Keratinocyte (primary cell): Measurements from ENCODE around the gene KMT5C. TPM values are rescaled to one million over a fixed set of nuclear protein-coding genes. Genes with fewer than 3 reads are reported as not detected.

Experiments used
- DNase-seq: peaks from one replicate; pipeline ENCODE4 v3.0.0-alpha.2; 2011; ENCODE audit warnings: low read depth, missing footprints, low spot score
- FAIRE-seq: peaks from 2 replicates; lab custom pipeline; 2011; peaks lifted over from hg19 to GRCh38; lab: Jason Lieb, UNC
- H2AFZ ChIP-seq: 2 replicates; pipeline ENCODE4 v1.6.0; 2012; ENCODE audit warnings: low read length, control low read depth, inconsistent platforms; ENCODE audit not compliant: control insufficient read depth
- H3K27ac ChIP-seq: 2 replicates; pipeline ENCODE4 v1.5.1; 2011; ENCODE audit warnings: low read length; ENCODE audit not compliant: control insufficient read depth, insufficient read depth
- H3K27me3 ChIP-seq: 3 replicates; pipeline ENCODE4 v1.6.0; 2011; ENCODE audit warnings: low read length; ENCODE audit not compliant: control insufficient read depth, insufficient read depth; ENCODE audit errors: extremely low read depth
- H3K36me3 ChIP-seq, 2 experiments: 2 replicates in 1 of 2; 3 replicates in 1 of 2; pipeline ENCODE4 v1.5.1; 2011; ENCODE audit warnings: low read length in 2 of 2, mild to moderate bottlenecking in 1 of 2; ENCODE audit not compliant: control insufficient read depth in 2 of 2, insufficient read depth in 2 of 2; ENCODE audit errors: extremely low read depth in 1 of 2
- H3K4me1 ChIP-seq: 3 replicates; pipeline ENCODE4 v1.5.1; 2011; ENCODE audit warnings: low read length; ENCODE audit not compliant: control insufficient read depth, insufficient read depth; ENCODE audit errors: extremely low read depth
- H3K4me2 ChIP-seq: 3 replicates; pipeline ENCODE4 v1.6.0; 2011; ENCODE audit warnings: low read depth, low read length; ENCODE audit not compliant: control insufficient read depth, insufficient read depth; ENCODE audit errors: extremely low read depth
- H3K4me3 ChIP-seq, 3 experiments: fragments of 200-600 bp in 1 of 3; sonication (generic) in 1 of 3; 2 replicates in 2 of 3; 3 replicates in 1 of 3; pipeline ENCODE4 v1.5.1; 2011 to 2016; ENCODE audit warnings: low read length in 3 of 3, mild to moderate bottlenecking in 3 of 3, control low read depth in 2 of 3, inconsistent platforms in 1 of 3, low read depth in 1 of 3, mixed read lengths in 1 of 3, mixed run types in 1 of 3, moderate library complexity in 1 of 3; ENCODE audit not compliant: control insufficient read depth in 2 of 3, insufficient read depth in 2 of 3; ENCODE audit errors: extremely low read depth in 1 of 3
- H3K79me2 ChIP-seq: 2 replicates; pipeline ENCODE4 v1.6.0; 2012; ENCODE audit warnings: low read length; ENCODE audit not compliant: control insufficient read depth, insufficient read depth
- H3K9ac ChIP-seq: 3 replicates; pipeline ENCODE4 v1.6.0; 2011; ENCODE audit warnings: low read length; ENCODE audit not compliant: control insufficient read depth, insufficient read depth; ENCODE audit errors: extremely low read depth
- H3K9me1 ChIP-seq: 3 replicates; pipeline ENCODE4 v1.6.0; 2011; ENCODE audit warnings: low read length; ENCODE audit not compliant: control insufficient read depth, insufficient read depth; ENCODE audit errors: extremely low read depth
- H3K9me3 ChIP-seq: 2 replicates; pipeline ENCODE4 v1.5.1; 2012; ENCODE audit warnings: low read depth, low read length; ENCODE audit not compliant: control insufficient read depth
- H4K20me1 ChIP-seq: 3 replicates; pipeline ENCODE4 v1.6.0; 2011; ENCODE audit warnings: low read length; ENCODE audit not compliant: control insufficient read depth, insufficient read depth; ENCODE audit errors: extremely low read depth
- CTCF ChIP-seq, 3 experiments: IDR thresholded peaks in 1 of 3; conservative IDR thresholded peaks in 1 of 3; optimal IDR thresholded peaks in 1 of 3; 2 replicates in 2 of 3; 3 replicates in 1 of 3; pipeline versions ENCODE3 to v1.5.1; 2011; ENCODE audit warnings: low read length in 3 of 3, mild to moderate bottlenecking in 3 of 3, moderate library complexity in 2 of 3, control low read depth in 1 of 3, inconsistent platforms in 1 of 3; ENCODE audit not compliant: insufficient read depth in 2 of 3; ENCODE audit errors: extremely low read depth in 1 of 3
- EZH2 ChIP-seq: IDR thresholded peaks from one replicate; pipeline ENCODE4 v1.6.1; 2012; ENCODE audit warnings: inconsistent platforms, mild to moderate bottlenecking, low read length, moderate library complexity
- dilution Hi-C: fragments of 300-500 bp; cut with MboI; formaldehyde crosslinking; loops from one replicate; pipeline ENCODE4 v1.7.0; 2020; ENCODE audit warnings: low sequenced_read_pairs; ENCODE audit not compliant: extremely low pct_ligation_motif_present
- polyA plus RNA-seq, 5 experiments: library from polyadenylated mRNA; depleted of rRNA in 3 of 5; stranded (reverse) in 3 of 5; stranded (forward) in 1 of 5; unstranded in 1 of 5; fragments of >200 nt; gene quantifications; 1 replicate in 1 of 5; 2 replicates in 3 of 5; 3 replicates in 1 of 5; pipeline versions ENCODE4 v1.2.1 to v1.2.3, GENCODE V29; 2011 to 2012; ENCODE audit warnings: missing spikeins in 2 of 5, low read depth in 1 of 5, low replicate concordance in 1 of 5

KMT5C gene
- polyA plus RNA-seq, 1 donor (not counting 4 experiments of a cell fraction or from before 2014, with no cell fraction given): 4.3 TPM

DNA sequence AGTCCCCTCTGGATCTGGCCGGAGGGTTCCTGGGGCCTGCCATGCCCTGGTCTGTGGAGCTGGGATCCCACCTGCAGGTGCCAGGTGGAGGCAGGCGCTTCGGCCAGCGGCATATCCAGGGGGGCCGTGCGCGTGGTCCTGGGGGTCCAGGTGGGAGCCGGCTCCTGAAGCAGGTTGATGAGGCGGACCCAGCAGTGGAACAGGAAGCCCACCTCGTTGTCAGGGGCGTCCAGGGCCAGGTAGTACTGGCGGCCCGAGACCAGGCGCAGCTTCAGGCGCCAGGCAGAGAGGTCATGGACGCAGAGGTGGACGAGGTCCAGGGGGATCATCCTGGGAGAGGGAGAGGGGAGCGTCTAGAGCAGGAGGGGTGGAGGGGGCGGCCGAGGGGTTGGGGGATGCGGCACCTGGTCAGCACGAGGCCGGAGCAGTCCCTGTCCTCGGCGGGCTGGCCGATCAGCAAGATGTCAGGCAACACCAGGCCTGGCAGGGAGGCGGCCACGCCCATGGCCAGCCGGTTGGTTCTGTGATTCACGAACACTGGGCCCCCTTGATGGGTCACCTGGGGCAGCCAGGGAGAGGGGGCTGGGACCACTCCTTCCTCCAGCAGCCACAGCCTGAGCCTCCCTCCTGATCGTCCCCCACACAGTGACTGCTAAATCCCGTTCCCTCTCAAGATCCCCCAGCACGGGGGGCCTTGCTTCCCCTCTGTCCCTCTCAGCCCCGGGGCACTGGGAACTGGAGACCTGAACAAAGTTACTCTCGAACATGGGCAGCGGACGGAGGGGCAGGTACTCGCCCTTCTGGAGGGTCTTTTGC, 22.7 kb downstream of the KMT5C start:
- FAIRE-seq: no peak
- Histone ChIP-seq H3K27ac (no peak overlapping the region), H3K9me3 (no peaks in the 10 kb centered on the region), H3K36me3 (no peaks in the 10 kb centered on the region), H4K20me1 (no peaks in the 10 kb centered on the region), H3K4me3 (no peak overlapping the region), H2AFZ (no peak overlapping the region), H3K79me2 (no peaks in the 10 kb centered on the region), H3K27me3 (peaks cover 2% of the 10 kb centered on the region), H3K9me1 (no peaks in the 10 kb centered on the region), H3K4me2 (no peak overlapping the region), H3K9ac (no peak overlapping the region), H3K4me1 (no peaks in the 10 kb centered on the region)
- no peak for DNase-seq
- TF ChIP-seq EZH2 (no peak), CTCF (optimal IDR thresholded peaks at IDR 0.05 in 1 of 3, IDR thresholded peaks at IDR 0.05 in 1 of 3, conservative IDR thresholded peaks at IDR 0.05 in 1 of 3; ENCODE audit: extremely low read depth in 1 of 3, insufficient read depth in 2 of 3, low read length in 3 of 3) (no peak)
- dilution Hi-C loops: no loop called here

DNA sequence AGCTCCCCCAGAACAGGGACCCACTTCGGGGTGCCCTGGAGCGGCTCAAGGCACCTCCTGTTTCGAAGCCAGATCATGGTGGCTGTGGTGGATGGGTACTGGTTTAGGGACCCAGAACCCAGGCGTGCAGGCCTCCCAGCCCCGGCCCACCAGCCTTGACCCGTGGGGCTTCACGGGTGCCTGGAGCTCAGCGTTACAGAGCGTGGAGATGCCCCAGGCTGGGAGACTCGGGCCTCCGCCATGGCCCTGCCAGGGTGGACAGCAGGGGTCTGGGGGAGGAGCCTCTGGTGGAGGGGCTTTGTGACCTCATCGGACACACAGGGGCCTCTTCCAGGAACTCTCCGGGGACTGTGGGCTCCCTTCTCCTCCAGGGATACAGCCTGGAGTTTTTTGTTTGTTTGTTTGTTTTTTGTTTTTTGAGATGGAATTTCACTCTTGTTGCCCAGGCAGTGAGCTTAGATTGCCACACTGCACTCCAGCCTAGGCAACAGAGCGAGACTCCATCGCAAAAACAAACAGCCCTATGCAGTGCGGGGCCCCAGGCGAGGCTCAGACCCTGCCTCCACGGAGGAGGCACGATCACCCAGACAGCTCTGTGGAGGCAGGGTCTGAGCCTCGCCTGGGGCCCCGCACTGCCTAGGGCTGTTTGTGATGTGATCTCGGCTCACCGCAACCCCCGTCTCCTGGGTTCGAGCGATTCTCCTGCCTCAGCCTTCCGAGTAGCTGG, 23.5 kb downstream of the KMT5C start, which contains the start of gene GARIN5B:
GARIN5B (minus strand) TSS at position 271 of the 727 bp plus-strand sequence; CDS start at position 77, 194 bp downstream.
- no peak within 1 kb of the TSS for H3K27ac ChIP-seq
- no peaks in the 10 kb centered on the region for H3K36me3 ChIP-seq
- dilution Hi-C loops: no loop called here
- H3K9me1 ChIP-seq: no peaks in the 10 kb centered on the region
- TF ChIP-seq EZH2: no peak
- no peak for TF ChIP-seq CTCF (optimal IDR thresholded peaks at IDR 0.05 in 1 of 3, IDR thresholded peaks at IDR 0.05 in 1 of 3, conservative IDR thresholded peaks at IDR 0.05 in 1 of 3; ENCODE audit: extremely low read depth in 1 of 3, insufficient read depth in 2 of 3, low read length in 3 of 3)
- H3K27me3 ChIP-seq: no peaks in the 10 kb centered on the region
- no peak within 1 kb of the TSS for H3K9ac ChIP-seq
- no peaks in the 10 kb centered on the region for H3K79me2 ChIP-seq
- no peak within 1 kb of the TSS for H2AFZ ChIP-seq
- no peaks in the 10 kb centered on the region for H3K4me1 ChIP-seq
- FAIRE-seq (no peak), DNase-seq (no peak)
- no peaks in the 10 kb centered on the region for H3K9me3 ChIP-seq
- no peak within 1 kb of the TSS for H3K4me3 ChIP-seq
- H4K20me1 ChIP-seq: no peaks in the 10 kb centered on the region
- H3K4me2 ChIP-seq: no peak within 1 kb of the TSS
